HepG2 (cell line): Measurements from ENCODE around the gene DHTKD1. TPM values are rescaled to one million over a fixed set of nuclear protein-coding genes. Genes with fewer than 3 reads are reported as not detected.

Experiments used
- CREB3 ChIP-seq: sonication (generic); formaldehyde crosslinking; IDR thresholded peaks from 2 replicates; pipeline ENCODE4 v1.5.0; 2020; ENCODE audit warnings: missing genetic modification reagents
- ELF4 ChIP-seq: sonication (generic); formaldehyde crosslinking; IDR thresholded peaks from 2 replicates; pipeline ENCODE4 v1.5.0; 2020; ENCODE audit warnings: missing genetic modification reagents, mild to moderate bottlenecking, moderate library complexity, borderline replicate concordance
- HIVEP1 ChIP-seq: sonication (generic); formaldehyde crosslinking; IDR thresholded peaks from 2 replicates; pipeline ENCODE4 v1.4.0; 2020; ENCODE audit warnings: mild to moderate bottlenecking, missing genetic modification reagents
- KDM2A ChIP-seq: sonication (generic); formaldehyde crosslinking; IDR thresholded peaks from 2 replicates; pipeline ENCODE4 v1.4.0; 2020; ENCODE audit warnings: low read depth, missing genetic modification reagents, borderline replicate concordance
- LCORL ChIP-seq, 2 experiments: fragments of 450-650 bp in 1 of 2; sonication (generic) in 1 of 2; formaldehyde crosslinking in 1 of 2; IDR thresholded peaks; 2 replicates each; pipeline versions ENCODE4 v1.5.0 to v1.6.1; 2017 to 2020; ENCODE audit warnings: antibody characterized with exemption in 1 of 2, missing genetic modification reagents in 1 of 2
- MXI1 ChIP-seq: IDR thresholded peaks from 3 replicates; pipeline ENCODE4 v1.6.1; 2012; ENCODE audit warnings: low read depth, low read length, inconsistent platforms, borderline replicate concordance
- NFE2L2 ChIP-seq: fragments of 150-350 bp; IDR thresholded peaks from 2 replicates; pipeline ENCODE4 v1.6.1; 2014; ENCODE audit warnings: low read length
- NFKBIZ ChIP-seq: IDR thresholded peaks from 2 replicates; pipeline ENCODE4 v1.6.1; 2018; ENCODE audit warnings: missing genetic modification reagents, missing compliant biosample characterization
- PBX2 ChIP-seq: IDR thresholded peaks from 2 replicates; pipeline ENCODE4 v1.6.1; 2016; ENCODE audit warnings: control low read depth
- SIN3A ChIP-seq: IDR thresholded peaks from 2 replicates; pipeline ENCODE4 v1.6.1; 2011; ENCODE audit warnings: low read depth, mild to moderate bottlenecking, control low read depth, low read length, borderline replicate concordance
- SOX6 ChIP-seq, 2 experiments: fragments of 450-650 bp in 1 of 2; sonication (generic) in 1 of 2; formaldehyde crosslinking in 1 of 2; IDR thresholded peaks; 2 replicates each; pipeline versions ENCODE4 v1.4.0 to v1.6.1; 2017 to 2020; ENCODE audit warnings: antibody characterized with exemption in 1 of 2, mild to moderate bottlenecking in 1 of 2, missing genetic modification reagents in 1 of 2
- SRSF1 ChIP-seq: fragments of 200-400 bp; formaldehyde crosslinking; optimal IDR thresholded peaks from 2 replicates; pipeline ENCODE3; 2017; ENCODE audit warnings: mild to moderate bottlenecking, low read depth, low read length, moderate library complexity
- SRY ChIP-seq: sonication (generic); formaldehyde crosslinking; IDR thresholded peaks from 2 replicates; pipeline ENCODE4 v1.8.0; 2022; ENCODE audit warnings: mild to moderate bottlenecking, missing genetic modification reagents
- TAF1 ChIP-seq: sonication (generic); formaldehyde crosslinking; IDR thresholded peaks from 2 replicates; pipeline ENCODE4 v1.4.0; 2020; ENCODE audit warnings: missing genetic modification reagents
- TOE1 ChIP-seq: sonication (generic); formaldehyde crosslinking; IDR thresholded peaks from 2 replicates; pipeline ENCODE4 v1.4.0; 2020; ENCODE audit warnings: mild to moderate bottlenecking, missing genetic modification reagents
- UBTF ChIP-seq: sonication (generic); formaldehyde crosslinking; IDR thresholded peaks from 2 replicates; pipeline ENCODE4 v1.4.0; 2020; ENCODE audit warnings: mild to moderate bottlenecking, missing genetic modification reagents
- YEATS2 ChIP-seq: sonication (generic); formaldehyde crosslinking; IDR thresholded peaks from 2 replicates; pipeline ENCODE4 v1.4.0; 2020; ENCODE audit warnings: missing genetic modification reagents, borderline replicate concordance
- YY1 ChIP-seq: IDR thresholded peaks from 2 replicates; pipeline ENCODE4 v1.6.1; 2011; ENCODE audit warnings: low read length, low read depth, moderate library complexity, mild to moderate bottlenecking; ENCODE audit not compliant: insufficient read depth, insufficient replicate concordance
- ZNF143 ChIP-seq: sonication (generic); formaldehyde crosslinking; IDR thresholded peaks from 2 replicates; pipeline ENCODE4 v1.4.0; 2020; ENCODE audit warnings: missing genetic modification reagents
- ZNF329 ChIP-seq: sonication (generic); formaldehyde crosslinking; IDR thresholded peaks from 2 replicates; pipeline ENCODE4 v1.9.0; 2021; ENCODE audit warnings: low read depth, mild to moderate bottlenecking, missing genetic modification reagents
- ZNF33B ChIP-seq: sonication (generic); formaldehyde crosslinking; IDR thresholded peaks from 2 replicates; pipeline ENCODE4 v1.5.1; 2020; ENCODE audit warnings: mild to moderate bottlenecking, missing genetic modification reagents
- ZNF546 ChIP-seq: sonication (generic); formaldehyde crosslinking; conservative IDR thresholded peaks from 2 replicates; pipeline ENCODE4 v1.8.1; 2023; ENCODE audit warnings: mild to moderate bottlenecking, missing genetic modification reagents
- ZNF614 ChIP-seq: IDR thresholded peaks from 2 replicates; pipeline ENCODE4 v1.6.1; 2018; ENCODE audit warnings: missing biosample characterization, missing genetic modification reagents, inconsistent platforms, borderline replicate concordance
- ZNF615 ChIP-seq: sonication (generic); formaldehyde crosslinking; IDR thresholded peaks from 2 replicates; pipeline ENCODE4 v1.5.0; 2020; ENCODE audit warnings: mild to moderate bottlenecking, missing genetic modification reagents, borderline replicate concordance
- ZSCAN29 ChIP-seq: sonication (generic); formaldehyde crosslinking; conservative IDR thresholded peaks from 2 replicates; pipeline ENCODE4 v1.4.0; 2020; ENCODE audit warnings: mild to moderate bottlenecking, missing genetic modification reagents
- polyA plus RNA-seq, 8 experiments: library from polyadenylated mRNA; depleted of rRNA in 3 of 8; stranded (reverse) in 7 of 8; unstranded in 1 of 8; fragments of >200 nt; fragmentation: Illumina TruSeq in 4 of 8; extraction: Trizol in 4 of 8; gene quantifications; 2 replicates each; pipeline versions ENCODE4 v1.2.1 to v1.2.3, GENCODE V29; 2011 to 2016; ENCODE audit warnings: low read depth in 4 of 8, missing spikeins in 1 of 8, mixed read lengths in 1 of 8; ENCODE audit not compliant: insufficient read depth in 1 of 8
- total RNA-seq, 5 experiments: library from RNA; depleted of rRNA; stranded (reverse); fragments of >200 nt; fragmentation: Illumina TruSeq; extraction: Trizol; gene quantifications; 2 replicates each; pipeline ENCODE4 v1.2.3, GENCODE V29; 2016; ENCODE audit warnings: low read depth in 1 of 5

DHTKD1 gene
- total and polyA plus RNA-seq, 2 of the 13 experiments (the other 11 are each of a cell fraction or from before 2014, with no cell fraction given), result 9.6 to 14.1 TPM

- no peak for TF ChIP-seq CREB3
- TF ChIP-seq SRSF1, result peak; percentile 78
- no peak for TF ChIP-seq LCORL (IDR thresholded peaks at IDR 0.05)
- TF ChIP-seq LCORL (CRISPR knock-in tag; IDR thresholded peaks at IDR 0.05), result peak; percentile 56; the same call in 1 of the 2 replicates
- TF ChIP-seq UBTF (CRISPR knock-in tag), result peak; percentile 53; the same call in 1 of the 2 replicates
- TF ChIP-seq NFKBIZ, result no peak
- no peak for TF ChIP-seq ZNF546 (CRISPR knock-in tag)
- peak; percentile 49; the same call in 1 of the 2 replicates for TF ChIP-seq HIVEP1
- TF ChIP-seq ZNF33B (CRISPR knock-in tag), result no peak
- peak; percentile 67; the same call in 1 of the 2 replicates for TF ChIP-seq ZNF143 (CRISPR knock-in tag)
- TF ChIP-seq TOE1, result no peak
- TF ChIP-seq KDM2A (CRISPR knock-in tag), result peak; percentile 53
- peak; percentile 98 for TF ChIP-seq ZSCAN29
- TF ChIP-seq SRY (CRISPR knock-in tag), result peak; percentile 20; the same call in 1 of the 2 replicates
- peak; percentile 91; the same call in 1 of the 2 replicates for TF ChIP-seq ZNF614 (CRISPR knock-in tag)
- TF ChIP-seq ZNF615 (CRISPR knock-in tag), result no peak
- TF ChIP-seq ZNF329 (CRISPR knock-in tag), result 0 out of 2 replicates have a peak, but pooled peaks have one; percentile 29
- 0 out of 2 replicates have a peak, but pooled peaks have one; percentile 27 for TF ChIP-seq ELF4
- peak; percentile 86 for TF ChIP-seq SIN3A
- no peak for TF ChIP-seq SOX6 (IDR thresholded peaks at IDR 0.05)
- TF ChIP-seq SOX6 (CRISPR knock-in tag; IDR thresholded peaks at IDR 0.05), result peak; percentile 61; the same call in 1 of the 2 replicates
- no peak for TF ChIP-seq NFE2L2
- TF ChIP-seq YY1, result peak; percentile 71
- peak; percentile 82; the same call in 1 of the 3 replicates for TF ChIP-seq MXI1
- TF ChIP-seq PBX2, result no peak
- TF ChIP-seq TAF1 (CRISPR knock-in tag), result peak; percentile 87
- peak; percentile 63; the same call in 1 of the 2 replicates for TF ChIP-seq YEATS2 (CRISPR knock-in tag)
Observed at GRCh38 chr10:12068449-12069269, at the start of gene DHTKD1 (continued).
